Tibial artery (tissue), 4 donors: Measurements from ENCODE around the gene FAM3A.

Source experiments
- DNase-seq, 2 donors: peaks; one replicate each; pipeline ENCODE4 v3.0.0-alpha.2; 2019
- H3K27ac ChIP-seq, 2 donors: fragments of 200-600 bp; sonication (generic) in 1 of 2; 1 replicate in 1 of 2; 2 replicates in 1 of 2; pipeline ENCODE4 v1.5.1; 2018 to 2019; ENCODE audit warnings: mild to moderate bottlenecking in 1 of 2
- H3K27me3 ChIP-seq, 2 donors: fragments of 200-600 bp; sonication (generic) in 1 of 2; one replicate each; pipeline versions ENCODE4 v1.5.1 to v1.6.0; 2016 to 2019
- H3K36me3 ChIP-seq, 3 donors: fragments of 200-600 bp; sonication (generic) in 2 of 3; one replicate each; pipeline ENCODE4 v1.5.1; 2016 to 2019; ENCODE audit warnings: mild to moderate bottlenecking in 2 of 3
- H3K4me1 ChIP-seq, 4 donors: fragments of 200-600 bp; sonication (generic) in 2 of 4; 1 replicate in 3 of 4; 2 replicates in 1 of 4; pipeline ENCODE4 v1.5.1; 2016 to 2019
- H3K4me3 ChIP-seq, 2 donors: fragments of 200-600 bp; sonication (generic) in 1 of 2; 1 replicate in 1 of 2; 2 replicates in 1 of 2; pipeline ENCODE4 v1.5.1; 2018 to 2019; ENCODE audit warnings: mild to moderate bottlenecking in 2 of 2
- H3K9me3 ChIP-seq, 3 donors: fragments of 200-600 bp; sonication (generic) in 1 of 3; one replicate each; pipeline ENCODE4 v1.5.1; 2016 to 2019
- intact Hi-C: fragments of 100-400 bp; cut with DNase I; formaldehyde crosslinking; loops from one replicate; pipeline ENCODE4 v1.15.0; 2023; ENCODE audit warnings: low total_unique reads
- TF ChIP-seq, protein P1 (sequence below), 2 experiments: fragments of 200-600 bp in 1 of 2; fragments of 450-650 bp in 1 of 2; IDR thresholded peaks; one replicate each; pipeline ENCODE4 v1.5.1; 2017 to 2019; ENCODE audit warnings: antibody characterized with exemption in 2 of 2, mild to moderate bottlenecking in 1 of 2, moderate library complexity in 1 of 2

FAM3A gene

DNA sequence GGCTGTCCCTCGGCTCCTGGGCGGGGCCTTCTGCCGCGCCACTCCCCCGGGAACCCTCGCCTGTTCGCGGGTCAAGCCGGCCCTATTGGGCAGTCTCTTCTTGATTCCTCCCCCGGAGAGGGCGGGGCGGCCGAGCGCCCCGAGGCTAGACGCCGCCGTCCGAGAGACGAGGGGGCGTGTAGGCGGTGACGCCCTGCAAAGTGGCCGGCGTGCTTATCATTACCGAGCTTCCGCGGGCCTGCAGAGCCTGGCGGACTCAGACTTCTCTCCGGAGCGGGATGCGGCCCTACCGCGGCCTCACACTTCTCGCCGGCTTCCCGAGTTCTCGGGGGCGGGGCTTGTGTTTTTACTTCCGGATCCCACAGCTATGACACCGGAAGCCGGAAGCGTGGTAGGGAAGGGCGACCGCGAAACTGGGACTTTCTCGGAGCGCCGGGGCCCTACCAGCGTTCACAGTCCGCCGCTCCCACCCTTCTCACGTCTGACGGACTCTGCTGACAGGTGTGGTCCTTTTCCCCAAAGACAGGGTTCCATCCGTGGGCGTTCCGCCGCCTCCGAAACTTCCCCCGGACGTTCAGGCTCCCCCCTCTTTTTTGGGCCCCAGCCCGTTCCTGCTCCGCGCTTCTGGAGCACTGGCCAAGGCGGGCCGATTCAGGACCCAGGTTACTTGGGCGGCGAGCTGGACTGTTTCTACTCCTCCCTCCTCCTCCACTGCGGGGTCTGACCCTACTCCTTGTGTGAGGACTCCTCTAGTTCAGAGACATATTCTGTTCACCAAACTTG is 31.4 kb upstream of the FAM3A start, which contains the start of gene IKBKG:
Gene IKBKG, plus strand, starts transcription at position 376 of the 783 bp plus-strand sequence. CDS start 4,383 bp downstream, outside the sequence.
- TF ChIP-seq, protein P1, sequence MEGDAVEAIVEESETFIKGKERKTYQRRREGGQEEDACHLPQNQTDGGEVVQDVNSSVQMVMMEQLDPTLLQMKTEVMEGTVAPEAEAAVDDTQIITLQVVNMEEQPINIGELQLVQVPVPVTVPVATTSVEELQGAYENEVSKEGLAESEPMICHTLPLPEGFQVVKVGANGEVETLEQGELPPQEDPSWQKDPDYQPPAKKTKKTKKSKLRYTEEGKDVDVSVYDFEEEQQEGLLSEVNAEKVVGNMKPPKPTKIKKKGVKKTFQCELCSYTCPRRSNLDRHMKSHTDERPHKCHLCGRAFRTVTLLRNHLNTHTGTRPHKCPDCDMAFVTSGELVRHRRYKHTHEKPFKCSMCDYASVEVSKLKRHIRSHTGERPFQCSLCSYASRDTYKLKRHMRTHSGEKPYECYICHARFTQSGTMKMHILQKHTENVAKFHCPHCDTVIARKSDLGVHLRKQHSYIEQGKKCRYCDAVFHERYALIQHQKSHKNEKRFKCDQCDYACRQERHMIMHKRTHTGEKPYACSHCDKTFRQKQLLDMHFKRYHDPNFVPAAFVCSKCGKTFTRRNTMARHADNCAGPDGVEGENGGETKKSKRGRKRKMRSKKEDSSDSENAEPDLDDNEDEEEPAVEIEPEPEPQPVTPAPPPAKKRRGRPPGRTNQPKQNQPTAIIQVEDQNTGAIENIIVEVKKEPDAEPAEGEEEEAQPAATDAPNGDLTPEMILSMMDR (IDR thresholded peaks at IDR 0.05), result no peak
- Histone ChIP-seq H3K9me3 (no peaks in the 10 kb centered on the region), H3K4me1 (peaks cover 0 to 61% (median 17%) of the 10 kb centered on the region in 4 donors), H3K27me3 (no peaks in the 10 kb centered on the region), H3K4me3 (peak within 1 kb of the TSS; percentile 63 to 70), H3K27ac (peak within 1 kb of the TSS; percentile 80 to 92), H3K36me3 (no peaks in the 10 kb centered on the region)
- peak; percentile 87 to 94 for DNase-seq
- intact Hi-C loops, result no loop called here

DNA sequence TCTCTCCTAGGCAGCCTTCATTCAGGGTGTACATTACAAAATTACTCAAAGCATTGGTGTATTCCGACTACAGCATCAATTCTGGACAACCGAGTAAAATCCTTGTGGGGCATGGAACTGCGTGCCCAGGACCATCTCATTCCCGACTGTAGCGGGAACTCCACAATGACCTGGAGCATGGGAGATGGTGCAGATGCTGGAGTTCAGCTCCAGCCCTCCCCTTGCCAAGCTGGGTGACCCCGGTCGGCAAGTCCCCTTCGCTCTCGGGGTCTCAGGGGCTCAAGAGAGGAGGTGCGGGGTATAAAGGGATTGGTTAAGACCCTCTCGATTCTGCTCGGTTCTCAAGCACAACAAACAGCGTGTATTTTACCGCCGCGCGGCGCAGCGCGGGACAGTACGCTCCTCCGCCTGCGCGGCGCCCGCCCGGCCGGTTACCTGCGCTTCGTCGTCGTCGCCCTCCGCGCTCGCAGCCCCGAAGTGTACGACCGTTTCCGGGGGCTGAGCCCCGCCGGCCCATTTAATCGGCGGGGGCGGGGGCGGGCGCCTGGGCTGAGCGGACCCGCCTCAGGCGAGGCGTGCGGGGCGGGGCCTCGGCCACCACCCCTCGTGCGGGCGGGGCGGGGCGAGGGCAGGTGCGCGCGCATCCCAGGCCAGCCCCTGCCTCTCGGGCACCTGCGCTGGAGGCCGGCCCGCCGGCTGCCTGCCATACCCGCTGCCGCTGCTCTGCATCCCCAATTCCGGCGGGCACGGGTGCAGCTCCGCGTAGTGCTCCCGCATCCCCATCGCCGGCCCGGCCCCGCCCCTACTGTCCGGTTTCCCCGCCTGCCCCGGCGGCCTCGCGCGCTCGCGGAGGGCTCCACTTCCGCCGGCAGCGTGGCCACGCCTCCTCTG is 30.6 kb upstream of the FAM3A start, which contains the start of gene G6PD:
Gene G6PD, minus strand, starts transcription at position 493 of the 891 bp plus-strand sequence. CDS start 691 bp downstream, outside the sequence.
- peak within 1 kb of the TSS; percentile 63 to 70 for H3K4me3 ChIP-seq
- no peaks in the 10 kb centered on the region for H3K36me3 ChIP-seq
- H3K9me3 ChIP-seq, result no peaks in the 10 kb centered on the region
- peak within 1 kb of the TSS; percentile 80 to 92 for H3K27ac ChIP-seq
- peaks cover 0 to 70% (median 25%) of the 10 kb centered on the region in 4 donors for H3K4me1 ChIP-seq
- peak in 1 of 2 donors; percentile 65 for DNase-seq
- TF ChIP-seq, protein P1 (IDR thresholded peaks at IDR 0.05), result no peak
- intact Hi-C loops, result no loop called here
- no peaks in the 10 kb centered on the region for H3K27me3 ChIP-seq

DNA sequence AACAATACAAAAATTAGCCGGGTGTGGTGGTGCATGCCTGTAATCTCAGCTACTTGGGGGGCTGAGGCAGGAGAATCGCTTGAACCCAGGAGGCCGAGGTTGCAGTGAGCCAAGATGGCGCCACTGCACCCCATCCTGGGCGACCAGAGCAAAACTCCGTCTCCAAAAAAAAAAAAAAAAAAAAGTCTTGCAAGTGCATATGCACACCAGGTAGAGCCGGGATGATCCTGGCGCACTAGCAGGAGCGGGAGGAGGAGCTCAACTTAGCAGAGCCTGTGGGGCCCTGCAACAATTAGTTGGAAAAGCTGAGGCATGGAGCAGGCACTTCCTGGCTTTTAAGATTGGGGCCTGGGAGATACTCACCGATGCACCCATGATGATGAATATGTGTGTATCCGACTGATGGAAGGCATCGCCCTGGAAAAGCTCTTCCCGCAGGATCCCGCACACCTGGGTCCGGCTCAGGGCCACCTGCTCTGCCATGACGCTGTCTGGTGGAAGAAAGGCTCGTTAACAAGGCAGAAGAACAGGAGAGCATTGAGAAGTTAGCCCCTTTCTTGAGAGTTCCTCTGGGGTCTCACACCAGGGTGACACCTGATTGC is 29.7 kb upstream of the FAM3A start:
- peaks cover 0 to 78% (median 30%) of the 10 kb centered on the region in 4 donors for H3K4me1 ChIP-seq
- H3K9me3 ChIP-seq, result no peaks in the 10 kb centered on the region
- H3K27me3 ChIP-seq, result no peaks in the 10 kb centered on the region
- DNase-seq, result no peak
- H3K27ac ChIP-seq, result peak overlapping the region; percentile 80 to 92
- H3K36me3 ChIP-seq, result no peaks in the 10 kb centered on the region
- intact Hi-C loops, result no loop called here
- peak overlapping the region; percentile 63 to 70 for H3K4me3 ChIP-seq
- TF ChIP-seq, protein P1 (IDR thresholded peaks at IDR 0.05), result no peak

DNA sequence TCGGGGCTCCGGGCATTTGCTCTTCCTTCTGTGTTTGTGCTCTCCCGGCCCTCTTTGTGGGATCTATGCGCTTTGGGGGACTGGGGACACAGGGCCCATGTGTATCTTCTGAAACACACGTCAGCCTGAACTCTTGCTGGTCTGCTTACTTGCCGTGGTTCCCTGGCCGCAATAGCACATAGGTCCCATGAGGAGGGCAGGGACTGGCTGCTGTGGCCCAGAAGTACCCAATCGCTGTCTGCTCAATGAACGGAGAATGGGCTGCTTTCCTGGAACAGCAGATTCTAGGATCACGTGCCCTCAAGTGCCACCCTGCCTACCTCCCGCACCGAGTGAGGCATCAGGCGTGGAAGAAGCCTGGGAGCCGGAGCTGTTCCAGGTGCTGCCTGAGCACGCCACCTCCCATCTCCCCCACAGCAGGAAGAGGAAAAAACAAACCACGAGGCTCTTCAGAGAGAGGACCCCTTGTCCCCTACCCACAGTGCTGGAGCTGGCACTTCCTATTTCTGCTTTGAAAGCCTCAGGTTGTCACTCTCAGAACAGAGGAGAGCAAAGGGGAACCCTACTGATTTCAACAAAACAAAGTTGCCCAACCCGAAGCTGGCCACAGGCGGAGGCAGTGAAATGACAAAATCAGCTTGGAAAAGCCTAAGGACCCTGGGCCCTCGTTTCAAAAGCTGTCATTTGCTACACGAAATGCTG is 26.8 kb upstream of the FAM3A start:
- peak overlapping the region; percentile 21 to 25 for H3K4me3 ChIP-seq
- no peaks in the 10 kb centered on the region for H3K36me3 ChIP-seq
- intact Hi-C loops, result no loop called here

More for the DNA sequence above, 26.8 kb upstream of the FAM3A start:
- Histone ChIP-seq H3K9me3 (no peaks in the 10 kb centered on the region), H3K27ac (peak overlapping the region; percentile 84 to 92), H3K4me1 (peaks cover 0 to 64% (median 23%) of the 10 kb centered on the region in 4 donors), H3K27me3 (no peaks in the 10 kb centered on the region)
- TF ChIP-seq, protein P1 (IDR thresholded peaks at IDR 0.05), result no peak
- peak in 1 of 2 donors; percentile 73 for DNase-seq
